ENCODE results near the gene ZNF839.

ZNF839 gene

DNA sequence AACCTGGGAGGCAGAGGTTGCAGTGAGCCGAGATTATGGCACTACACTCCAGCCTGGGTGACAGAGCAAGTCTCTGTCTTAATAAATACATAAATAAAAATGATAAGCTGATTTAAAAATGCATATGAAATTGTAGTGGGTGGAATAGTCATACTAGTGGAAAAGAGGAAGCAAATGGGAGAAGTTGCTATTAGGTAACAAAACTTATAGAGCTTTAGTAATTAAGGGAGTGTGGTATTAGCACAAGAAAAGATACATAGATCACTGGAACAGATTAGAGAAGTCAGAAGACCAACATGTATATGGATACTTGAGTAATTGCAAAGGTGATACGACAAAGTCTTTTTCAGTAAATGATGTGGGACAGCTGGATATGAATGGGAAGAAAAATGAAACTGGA lies 69.7 kb downstream of the ZNF839 start:
- DNase-seq = no peak

DNA sequence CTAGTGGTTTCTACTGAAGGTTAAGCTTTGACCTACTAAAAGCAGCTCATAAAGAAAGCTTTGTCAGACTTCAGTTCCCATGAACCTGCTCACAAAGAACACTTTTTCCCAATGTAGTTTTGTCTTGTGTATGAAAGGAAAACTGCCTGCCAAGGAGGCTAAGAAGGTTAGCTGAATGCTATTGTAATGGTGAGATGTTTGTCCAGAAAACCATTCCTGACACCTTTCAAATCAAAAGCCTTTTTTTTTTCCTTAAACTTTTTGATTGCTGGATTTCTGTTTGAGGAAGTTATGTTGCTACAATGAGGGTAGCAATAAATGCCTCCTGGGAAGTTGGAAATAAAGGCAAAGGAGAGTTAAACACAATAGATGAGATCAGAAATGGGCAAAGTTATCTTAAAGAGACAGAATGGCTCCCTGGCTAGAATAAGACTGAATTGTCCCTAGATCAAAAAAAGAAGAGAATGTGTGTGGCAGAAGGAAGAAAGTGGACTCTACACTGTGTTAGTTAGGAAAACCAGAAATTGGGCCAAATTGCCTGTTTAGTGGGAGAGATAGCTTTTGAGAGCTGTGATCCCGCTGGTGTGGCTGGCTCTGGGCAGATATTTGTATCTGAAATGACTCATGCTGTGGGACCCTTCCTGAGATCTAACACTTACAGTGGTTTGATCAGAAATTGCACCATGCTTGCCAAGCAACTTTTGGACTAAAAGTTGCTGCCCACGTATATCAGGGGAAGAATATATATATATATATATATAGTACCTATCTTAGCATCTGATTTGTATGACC lies 70.7 kb downstream of the ZNF839 start:
- DNase-seq = no peak

All from T-helper 2 cell (primary cell).